MM.1S (cell line): ENCODE results near the gene DUXA.

Experiments used
- CTCF ChIP-seq: fragments of 300-600 bp; sonication (generic); IDR thresholded peaks from 2 replicates; pipeline ENCODE4 v1.5.1; 2016; ENCODE audit warnings: antibody characterized with exemption, low read length, mixed read lengths
- EZH2 ChIP-seq: fragments of 300-600 bp; sonication (generic); optimal IDR thresholded peaks from 2 replicates; pipeline ENCODE3; 2017; ENCODE audit warnings: low read depth, mild to moderate bottlenecking, antibody characterized with exemption, low read length, mixed read lengths
- EZH2phosphoT487 ChIP-seq: fragments of 300-600 bp; sonication (generic); IDR thresholded peaks from 2 replicates; pipeline ENCODE4 v1.6.1; 2018; ENCODE audit warnings: antibody characterized with exemption, low read length

GRCh38 chr19:57105976-57106721 lies 61.1 kb downstream of the DUXA start:
- TF ChIP-seq EZH2 (no peak), CTCF (no peak), EZH2phosphoT487 (no peak)
